Naive thymus-derived CD4-positive, alpha-beta T cell (primary cell): ENCODE data around the gene ADAMTS14. TPM values are rescaled to one million over a fixed set of nuclear protein-coding genes. Genes with fewer than 3 reads are reported as not detected.

Source experiments
- ATAC-seq: fragments of 150-1000 bp; cut with Tn5 transposase; 2 replicates; pipeline ENCODE4 v1.10.0; 2021; ENCODE audit warnings: mild to moderate bottlenecking, moderate library complexity
- CTCF ChIA-PET: fragments of 350-600 bp; sonication (Branson Sonifier 250); formaldehyde crosslinking; loops from one replicate; lab custom pipeline; 2021; ENCODE audit warnings: antibody characterized with exemption; lab: Charles Lee
- POLR2A ChIA-PET: fragments of 350-600 bp; sonication (Branson Sonifier 250); formaldehyde crosslinking; loops from one replicate; lab custom pipeline; 2021; ENCODE audit warnings: antibody characterized with exemption, inconsistent platforms; lab: Charles Lee
- DNase-seq, 9 donors: peaks; one replicate each; pipeline versions ENCODE4 v3.0.0 to v3.0.0-alpha.2; 2020 to 2022; ENCODE audit warnings: mixed read lengths in 1 of 9
- H3K27ac ChIP-seq: one replicate; pipeline ENCODE4 v1.7.0; 2013; ENCODE audit warnings: mild to moderate bottlenecking, low read depth, low read length, moderate library complexity
- H3K27me3 ChIP-seq, 2 donors: one replicate each; pipeline ENCODE4 v1.7.0; 2013; ENCODE audit warnings: low read length in 2 of 2, mild to moderate bottlenecking in 2 of 2, moderate library complexity in 2 of 2; ENCODE audit not compliant: control insufficient read depth in 2 of 2, insufficient read depth in 2 of 2
- H3K36me3 ChIP-seq, 3 experiments: 1 replicate in 2 of 3; 2 replicates in 1 of 3; pipeline ENCODE4 v1.7.0; 2013; ENCODE audit warnings: low read length in 3 of 3, mild to moderate bottlenecking in 3 of 3, moderate library complexity in 1 of 3; ENCODE audit not compliant: insufficient read depth in 3 of 3, control insufficient read depth in 2 of 3
- H3K4me1 ChIP-seq, 2 donors: one replicate each; pipeline ENCODE4 v1.7.0; 2013; ENCODE audit warnings: low read length in 2 of 2, mild to moderate bottlenecking in 2 of 2, moderate library complexity in 1 of 2; ENCODE audit not compliant: control insufficient read depth in 2 of 2, insufficient read depth in 2 of 2
- H3K4me3 ChIP-seq: 2 replicates; pipeline ENCODE4 v1.7.0; 2013; ENCODE audit warnings: mild to moderate bottlenecking, low read length
- H3K9me3 ChIP-seq, 3 experiments: 1 replicate in 2 of 3; 2 replicates in 1 of 3; pipeline ENCODE4 v1.7.0; 2013; ENCODE audit warnings: low read length in 3 of 3; ENCODE audit not compliant: control insufficient read depth in 2 of 3
- H3K27ac Mint-ChIP-seq, 9 donors: one replicate each; pipeline ENCODE4 v1.8.0; 2020 to 2022; ENCODE audit warnings: mixed read lengths in 9 of 9, mild to moderate bottlenecking in 8 of 9, moderate library complexity in 5 of 9, inconsistent platforms in 2 of 9
- H3K27me3 Mint-ChIP-seq, 5 donors: one replicate each; pipeline ENCODE4 v1.8.0; 2021 to 2022; ENCODE audit warnings: mixed read lengths in 5 of 5, mild to moderate bottlenecking in 1 of 5
- H3K36me3 Mint-ChIP-seq, 5 donors: one replicate each; pipeline ENCODE4 v1.8.0; 2020 to 2022; ENCODE audit warnings: mixed read lengths in 5 of 5, mild to moderate bottlenecking in 3 of 5, inconsistent platforms in 1 of 5
- H3K4me1 Mint-ChIP-seq, 7 donors: one replicate each; pipeline ENCODE4 v1.8.0; 2020 to 2022; ENCODE audit warnings: mixed read lengths in 7 of 7, mild to moderate bottlenecking in 3 of 7, inconsistent platforms in 1 of 7
- H3K4me3 Mint-ChIP-seq, 10 donors: one replicate each; pipeline ENCODE4 v1.8.0; 2020 to 2022; ENCODE audit warnings: mild to moderate bottlenecking in 10 of 10, mixed read lengths in 10 of 10, moderate library complexity in 6 of 10, inconsistent platforms in 2 of 10
- H3K9me3 Mint-ChIP-seq, 11 donors: one replicate each; pipeline ENCODE4 v1.8.0; 2020 to 2022; ENCODE audit warnings: mixed read lengths in 11 of 11, mild to moderate bottlenecking in 4 of 11, inconsistent platforms in 1 of 11, moderate library complexity in 1 of 11
- intact Hi-C, 2 donors: fragments of 100-400 bp; cut with micrococcal nuclease; formaldehyde crosslinking; loops; one replicate each; pipeline ENCODE4 v1.15.1; 2023
- polyA plus RNA-seq, 2 donors: library from polyadenylated mRNA; unstranded; fragments of 300-500 nt; fragmentation: Illumina TruSeq; gene quantifications; one replicate each; pipeline ENCODE4 v1.2.3, GENCODE V29; 2021
- total RNA-seq, 6 experiments: library from RNA in 5 of 6; stranded (reverse) in 5 of 6; gene quantifications; 1 replicate in 5 of 6; 2 replicates in 1 of 6; pipeline ENCODE4 v1.2.3 and lab custom pipeline; 2021 to 2026

The ADAMTS14 gene
- total and polyA plus RNA-seq, 7 experiments from 2014 or later, result 0.08 to 0.10 TPM; not detected in 5

DNA sequence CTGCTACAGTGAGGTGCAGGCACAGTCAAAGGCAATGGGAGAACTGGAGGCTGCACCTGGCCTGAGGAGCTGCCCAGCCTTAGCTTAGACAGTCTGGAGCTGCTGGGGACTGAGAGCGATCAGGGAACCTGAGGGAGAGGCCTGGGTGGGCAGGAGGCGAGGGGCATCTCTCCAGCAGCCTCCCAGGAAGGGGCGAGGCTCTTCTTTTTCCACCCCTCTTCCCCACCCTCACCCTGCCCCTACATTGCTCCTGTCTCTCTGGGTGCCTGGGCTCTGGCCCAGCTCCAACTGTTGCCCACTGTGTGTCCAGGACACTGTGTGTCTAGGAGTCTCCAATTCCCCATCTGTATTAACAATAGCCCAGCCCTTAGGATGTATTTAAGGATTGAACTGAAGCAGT, 76.0 kb downstream of the ADAMTS14 start:
- DNase-seq (no peak), ATAC-seq (no peak)
- Mint-ChIP-seq H3K27me3 (peaks cover 0 to 3% (median 0%) of the 10 kb centered on the region in 5 donors), H3K9me3 (peaks cover 0 to 3% (median 0%) of the 10 kb centered on the region in 11 donors), H3K4me3 (no peak overlapping the region), H3K27ac (no peak overlapping the region), H3K36me3 (peaks cover 0 to 6% (median 0%) of the 10 kb centered on the region in 5 donors), H3K4me1 (peaks cover 0 to 3% (median 0%) of the 10 kb centered on the region in 7 donors)
- Histone ChIP-seq H3K27ac (no peak overlapping the region), H3K36me3 (no peaks in the 10 kb centered on the region), H3K4me3 (no peak overlapping the region), H3K27me3 (no peaks in the 10 kb centered on the region), H3K9me3 (no peaks in the 10 kb centered on the region), H3K4me1 (no peaks in the 10 kb centered on the region)
- CTCF ChIA-PET, result no interaction called here
- intact Hi-C loops, result no loop called here
- POLR2A ChIA-PET, result no interaction called here

DNA sequence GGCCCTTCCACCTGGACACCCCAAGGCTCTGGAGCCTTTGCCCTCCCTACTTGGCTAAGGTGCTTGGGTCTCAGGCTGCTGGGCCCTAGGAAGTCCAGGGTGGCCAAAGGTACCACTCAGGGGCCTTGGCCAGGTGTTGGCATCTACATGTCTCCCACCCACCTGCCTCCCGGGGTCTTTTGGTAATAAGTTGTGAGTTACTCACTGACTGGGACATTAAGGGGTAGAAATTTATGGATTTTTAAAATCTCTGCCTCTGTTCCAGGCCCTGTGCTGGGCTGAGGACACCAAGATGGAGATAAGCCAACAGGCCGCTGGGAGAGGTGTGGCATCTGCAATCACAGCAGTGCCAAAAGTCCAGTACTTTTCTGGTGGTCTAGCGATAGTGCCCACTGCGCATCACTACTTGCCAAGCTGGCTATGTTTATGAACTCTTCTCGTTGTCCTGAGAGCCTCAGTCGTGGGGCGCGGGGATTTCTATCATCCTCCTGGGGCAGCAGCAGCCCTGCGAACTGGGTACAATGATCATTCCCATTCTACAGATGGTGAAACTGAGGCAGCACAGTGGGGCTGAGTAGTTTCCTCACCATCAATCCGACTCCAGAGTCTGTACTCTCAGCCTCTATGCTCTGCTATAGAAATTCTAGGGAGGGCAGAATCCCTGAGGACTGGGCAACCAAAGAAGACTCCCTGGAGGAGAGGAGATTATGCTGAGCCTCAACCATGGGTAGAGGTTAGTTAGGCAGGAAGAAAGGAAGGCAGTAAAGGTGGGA, 76.7 kb downstream of the ADAMTS14 start:
- peaks cover 0 to 3% (median 0%) of the 10 kb centered on the region in 11 donors for H3K9me3 Mint-ChIP-seq
- peaks cover 0 to 3% (median 0%) of the 10 kb centered on the region in 5 donors for H3K27me3 Mint-ChIP-seq
- Histone ChIP-seq H3K4me3 (no peak overlapping the region), H3K9me3 (no peaks in the 10 kb centered on the region), H3K4me1 (no peaks in the 10 kb centered on the region), H3K36me3 (no peaks in the 10 kb centered on the region), H3K27me3 (no peaks in the 10 kb centered on the region), H3K27ac (no peak overlapping the region)
- H3K4me1 Mint-ChIP-seq, result no peaks in the 10 kb centered on the region
- H3K4me3 Mint-ChIP-seq, result no peak overlapping the region
- POLR2A ChIA-PET, result no interaction called here
- DNase-seq, result no peak
- intact Hi-C loops, result no loop called here
- no peak for ATAC-seq
- CTCF ChIA-PET, result interaction anchor here (0.6 kb wide), 1 partner anchor 21 kb away, joined by 3 read pairs; no protein-coding TSS in a partner anchor
- no peak overlapping the region for H3K27ac Mint-ChIP-seq
- peaks cover 0 to 6% (median 0%) of the 10 kb centered on the region in 5 donors for H3K36me3 Mint-ChIP-seq

DNA sequence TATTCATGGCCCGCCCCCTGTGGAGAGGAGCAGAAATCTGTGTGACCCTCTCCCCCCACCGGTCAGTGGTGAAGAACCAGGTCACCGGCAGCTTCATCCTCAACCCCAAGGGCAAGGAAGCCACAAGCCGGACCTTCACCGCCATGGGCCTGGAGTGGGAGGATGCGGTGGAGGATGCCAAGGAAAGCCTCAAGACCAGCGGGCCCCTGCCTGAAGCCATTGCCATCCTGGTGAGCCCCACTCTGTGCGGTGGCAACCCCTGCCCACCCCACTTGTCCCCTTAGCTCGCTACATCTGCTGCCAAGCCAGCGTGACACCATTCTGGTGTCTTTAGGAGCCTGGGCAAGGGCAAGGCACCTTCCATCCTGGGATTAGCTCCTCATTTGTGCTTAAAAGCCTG, 77.5 kb downstream of the ADAMTS14 start:
- H3K4me1 Mint-ChIP-seq, result no peaks in the 10 kb centered on the region
- CTCF ChIA-PET, result interaction anchor here (0.6 kb wide), 1 partner anchor 22 kb away, joined by 3 read pairs; no protein-coding TSS in a partner anchor
- intact Hi-C loops, result no loop called here

DNA sequence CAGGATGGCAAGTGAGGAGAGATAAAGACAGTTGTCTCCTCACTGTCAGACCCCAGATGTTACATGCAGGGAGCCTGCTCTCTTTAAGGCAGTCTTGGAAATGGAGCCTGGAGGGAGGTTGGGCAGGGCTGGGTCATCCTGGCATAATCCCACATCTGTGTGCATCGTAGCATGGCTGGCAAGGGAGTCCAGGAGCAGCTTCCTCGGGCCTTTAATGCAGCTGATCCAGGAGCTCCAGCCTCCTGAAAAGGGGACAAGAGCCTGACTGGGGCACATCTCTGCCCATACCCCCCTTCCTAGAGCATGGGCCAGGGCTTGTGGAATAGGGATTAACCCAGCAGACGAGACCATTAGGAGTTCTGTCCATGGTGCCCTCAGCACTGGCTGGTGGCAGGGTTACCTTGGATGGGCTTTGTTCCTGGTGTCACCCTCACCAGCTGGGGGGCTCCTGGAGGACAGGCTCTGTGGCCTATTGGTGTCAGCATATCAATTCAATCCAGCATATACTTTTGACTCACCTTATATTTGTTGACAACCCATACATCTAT, 77.9 kb downstream of the ADAMTS14 start:
- DNase-seq (no peak), ATAC-seq (no peak)
- Histone ChIP-seq H3K9me3 (no peaks in the 10 kb centered on the region), H3K4me3 (no peak overlapping the region), H3K36me3 (no peaks in the 10 kb centered on the region), H3K4me1 (no peaks in the 10 kb centered on the region), H3K27ac (no peak overlapping the region), H3K27me3 (no peaks in the 10 kb centered on the region)
- CTCF ChIA-PET, result no interaction called here
- intact Hi-C loops, result no loop called here
- peaks cover 0 to 3% (median 0%) of the 10 kb centered on the region in 11 donors for H3K9me3 Mint-ChIP-seq
- no peak overlapping the region for H3K27ac Mint-ChIP-seq
- peaks cover 0 to 3% (median 0%) of the 10 kb centered on the region in 5 donors for H3K27me3 Mint-ChIP-seq
- no peaks in the 10 kb centered on the region for H3K4me1 Mint-ChIP-seq
- peaks cover 0 to 3% (median 0%) of the 10 kb centered on the region in 5 donors for H3K36me3 Mint-ChIP-seq
- POLR2A ChIA-PET, result no interaction called here
- H3K4me3 Mint-ChIP-seq, result no peak overlapping the region

More for the DNA sequence above, 77.5 kb downstream of the ADAMTS14 start:
- no peaks in the 10 kb centered on the region for H3K9me3 ChIP-seq
- no peak overlapping the region for H3K4me3 Mint-ChIP-seq
- peaks cover 0 to 3% (median 0%) of the 10 kb centered on the region in 5 donors for H3K27me3 Mint-ChIP-seq
- H3K27ac ChIP-seq, result no peak overlapping the region
- H3K27me3 ChIP-seq, result no peaks in the 10 kb centered on the region
- H3K9me3 Mint-ChIP-seq, result peaks cover 0 to 3% (median 0%) of the 10 kb centered on the region in 11 donors
- H3K36me3 ChIP-seq, result no peaks in the 10 kb centered on the region
- no peak overlapping the region for H3K27ac Mint-ChIP-seq
- ATAC-seq, result no peak
- peaks cover 0 to 3% (median 0%) of the 10 kb centered on the region in 5 donors for H3K36me3 Mint-ChIP-seq
- H3K4me3 ChIP-seq, result no peak overlapping the region
- DNase-seq, result no peak
- POLR2A ChIA-PET, result no interaction called here
- H3K4me1 ChIP-seq, result no peaks in the 10 kb centered on the region

DNA sequence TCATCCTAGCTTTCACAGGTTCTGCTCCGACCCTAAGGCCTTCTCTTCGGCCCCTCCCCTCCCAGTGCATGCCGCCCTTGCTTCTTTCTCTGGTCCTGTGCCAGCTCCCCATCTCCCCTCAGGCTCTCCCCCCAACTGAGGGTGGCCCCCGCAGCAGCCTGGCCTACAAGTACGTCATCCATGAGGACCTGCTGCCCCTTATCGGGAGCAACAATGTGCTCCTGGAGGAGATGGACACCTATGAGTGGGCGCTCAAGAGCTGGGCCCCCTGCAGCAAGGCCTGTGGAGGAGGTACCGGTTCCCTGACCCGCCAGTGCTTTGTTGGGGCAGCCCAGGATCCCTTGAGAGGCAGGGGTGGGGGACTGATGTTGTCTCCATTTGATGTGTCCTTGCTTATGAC, 79.0 kb downstream of the ADAMTS14 start:
- H3K4me3 Mint-ChIP-seq, result no peak overlapping the region

DNA sequence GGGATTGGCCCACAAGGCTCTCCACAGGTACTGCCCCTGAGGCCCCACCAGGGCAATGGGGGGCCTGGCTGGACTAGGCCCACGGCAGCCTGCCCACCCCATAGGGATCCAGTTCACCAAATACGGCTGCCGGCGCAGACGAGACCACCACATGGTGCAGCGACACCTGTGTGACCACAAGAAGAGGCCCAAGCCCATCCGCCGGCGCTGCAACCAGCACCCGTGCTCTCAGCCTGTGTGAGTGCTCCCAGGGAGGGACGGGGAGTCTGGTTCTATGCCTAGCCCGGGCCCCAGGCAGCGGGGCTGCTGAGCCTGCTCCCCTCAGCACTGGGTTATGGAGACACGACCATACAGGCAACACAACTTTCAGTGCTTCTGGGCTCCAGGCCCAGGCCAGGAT, 79.7 kb downstream of the ADAMTS14 start:
- Histone ChIP-seq H3K27me3 (no peaks in the 10 kb centered on the region), H3K4me3 (no peak overlapping the region), H3K9me3 (no peaks in the 10 kb centered on the region), H3K27ac (no peak overlapping the region), H3K4me1 (no peaks in the 10 kb centered on the region), H3K36me3 (no peaks in the 10 kb centered on the region)
- no peaks in the 10 kb centered on the region for H3K9me3 Mint-ChIP-seq
- ATAC-seq (no peak), DNase-seq (no peak)
- H3K36me3 Mint-ChIP-seq, result no peaks in the 10 kb centered on the region
- H3K27me3 Mint-ChIP-seq, result peaks cover 0 to 3% (median 0%) of the 10 kb centered on the region in 5 donors
- ChIA-PET POLR2A (no interaction called here), CTCF (no interaction called here)
- no peaks in the 10 kb centered on the region for H3K4me1 Mint-ChIP-seq
- H3K4me3 Mint-ChIP-seq, result no peak overlapping the region
- no peak overlapping the region for H3K27ac Mint-ChIP-seq
- intact Hi-C loops, result no loop called here

More for the DNA sequence above, 79.0 kb downstream of the ADAMTS14 start:
- ATAC-seq (no peak), DNase-seq (no peak)
- no peaks in the 10 kb centered on the region for H3K36me3 Mint-ChIP-seq
- intact Hi-C loops, result no loop called here
- no peaks in the 10 kb centered on the region for H3K4me1 Mint-ChIP-seq
- H3K27me3 ChIP-seq, result no peaks in the 10 kb centered on the region
- H3K9me3 ChIP-seq, result no peaks in the 10 kb centered on the region
- no peak overlapping the region for H3K4me3 ChIP-seq
- no peak overlapping the region for H3K27ac Mint-ChIP-seq
- CTCF ChIA-PET, result no interaction called here
- H3K9me3 Mint-ChIP-seq, result no peaks in the 10 kb centered on the region
- no peaks in the 10 kb centered on the region for H3K36me3 ChIP-seq
- H3K4me1 ChIP-seq, result no peaks in the 10 kb centered on the region
- no peak overlapping the region for H3K27ac ChIP-seq
- POLR2A ChIA-PET, result no interaction called here
- H3K27me3 Mint-ChIP-seq, result peaks cover 0 to 3% (median 0%) of the 10 kb centered on the region in 5 donors
